HEK293T (cell line): ENCODE results near the gene SH3BP2.

Experiments
- CTBP1 ChIP-seq: fragments of 450-650 bp; IDR thresholded peaks from 2 replicates; pipeline ENCODE4 v1.6.1; 2016; ENCODE audit warnings: borderline replicate concordance
- SP1 ChIP-seq: fragments of 450-650 bp; IDR thresholded peaks from 2 replicates; pipeline ENCODE4 v1.6.1; 2017

DNA sequence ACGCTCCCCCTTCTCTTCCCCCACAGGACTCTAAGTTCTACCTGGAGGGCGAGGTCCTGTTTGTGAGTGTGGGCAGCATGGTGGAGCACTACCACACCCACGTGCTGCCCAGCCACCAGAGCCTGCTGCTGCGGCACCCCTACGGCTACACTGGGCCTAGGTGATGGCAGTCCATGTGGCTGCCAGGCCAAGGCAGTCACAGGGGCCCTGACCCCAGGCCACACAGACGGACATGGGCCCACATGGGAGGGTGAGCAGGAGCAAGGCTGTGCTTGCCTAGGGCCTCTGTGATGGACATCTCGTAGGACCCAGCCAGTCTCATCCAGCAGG lies 40.8 kb downstream of the SH3BP2 start:
- TF ChIP-seq SP1: no peak
- TF ChIP-seq CTBP1: no peak
